Measurements from ENCODE around the gene KCNE5.
"Not testable (repeated sequence)": the region's sequence is repeated elsewhere in the genome, so short reads cannot be mapped to it uniquely, and the experiment has no call there.

Gene KCNE5

GRCh38 chrX:109624641-109625616, at the start of gene KCNE5:
Gene KCNE5 (minus strand): TSS chrX:109625172. CDS start chrX:109625020, 152 bp downstream.
- H3K4me3 ChIP-seq (ENCODE audit: low read depth, low read length) = peak within 1 kb of the TSS; percentile 1

- no peak overlapping the region for H3K4me3 ChIP-seq (ENCODE audit: low read depth, low read length)
These were observed 47.3 kb upstream of the KCNE5 start for GRCh38 chrX:109672239-109672638.

- not testable (repeated sequence) for H3K4me3 ChIP-seq (ENCODE audit: low read depth, low read length)
These were observed 46.2 kb upstream of the KCNE5 start for GRCh38 chrX:109671170-109671569.

GRCh38 chrX:109667986-109668385, 43.0 kb upstream of the KCNE5 start:
- H3K4me3 ChIP-seq (ENCODE audit: low read depth, low read length) = no peak overlapping the region

GRCh38 chrX:109660435-109661143, 35.6 kb upstream of the KCNE5 start:
- no peak overlapping the region for H3K4me3 ChIP-seq (ENCODE audit: low read depth, low read length)

- no peak overlapping the region for H3K4me3 ChIP-seq (ENCODE audit: low read depth, low read length)
These were observed 33.4 kb upstream of the KCNE5 start for GRCh38 chrX:109658391-109658790.

- not testable (repeated sequence) for H3K4me3 ChIP-seq (ENCODE audit: low read depth, low read length)
These were observed 32.4 kb upstream of the KCNE5 start for GRCh38 chrX:109657364-109657763.

- no peak overlapping the region for H3K4me3 ChIP-seq (ENCODE audit: low read depth, low read length)
These were observed 31.8 kb upstream of the KCNE5 start for GRCh38 chrX:109656774-109657173.

- H3K4me3 ChIP-seq (ENCODE audit: low read depth, low read length) = no peak overlapping the region
These were observed 30.7 kb upstream of the KCNE5 start for GRCh38 chrX:109655502-109656201.

GRCh38 chrX:109654516-109655109, 29.6 kb upstream of the KCNE5 start:
- no peak overlapping the region for H3K4me3 ChIP-seq (ENCODE audit: low read depth, low read length)

GRCh38 chrX:109644671-109645070, 19.7 kb upstream of the KCNE5 start:
- H3K4me3 ChIP-seq (ENCODE audit: low read depth, low read length) = not testable (repeated sequence)

GRCh38 chrX:109643687-109644086, 18.7 kb upstream of the KCNE5 start:
- H3K4me3 ChIP-seq (ENCODE audit: low read depth, low read length) = no peak overlapping the region

- no peak overlapping the region for H3K4me3 ChIP-seq (ENCODE audit: low read depth, low read length)
These were observed 13.2 kb upstream of the KCNE5 start for GRCh38 chrX:109638158-109638557.

- H3K4me3 ChIP-seq (ENCODE audit: low read depth, low read length) = not testable (repeated sequence)
These were observed 12.5 kb upstream of the KCNE5 start for GRCh38 chrX:109637477-109637876.

- no peak overlapping the region for H3K4me3 ChIP-seq (ENCODE audit: low read depth, low read length)
These were observed 10.2 kb upstream of the KCNE5 start for GRCh38 chrX:109635146-109635545.

GRCh38 chrX:109632906-109633504, 8.0 kb upstream of the KCNE5 start:
- no peak overlapping the region for H3K4me3 ChIP-seq (ENCODE audit: low read depth, low read length)

GRCh38 chrX:109629310-109629709, 4.3 kb upstream of the KCNE5 start:
- no peak overlapping the region for H3K4me3 ChIP-seq (ENCODE audit: low read depth, low read length)

- no peak overlapping the region for H3K4me3 ChIP-seq (ENCODE audit: low read depth, low read length)
These were observed 1.7 kb upstream of the KCNE5 start for GRCh38 chrX:109626637-109627036.

GRCh38 chrX:109623997-109624396, 975 bp downstream of the KCNE5 start:
- H3K4me3 ChIP-seq (ENCODE audit: low read depth, low read length) = no peak overlapping the region

GRCh38 chrX:109622270-109622669, 2.7 kb downstream of the KCNE5 start:
- no peak overlapping the region for H3K4me3 ChIP-seq (ENCODE audit: low read depth, low read length)

- H3K4me3 ChIP-seq (ENCODE audit: low read depth, low read length) = no peak overlapping the region
These were observed 5.2 kb downstream of the KCNE5 start for GRCh38 chrX:109619771-109620170.
